DOHH2 (cell line): ENCODE data around the gene ABHD14A.

Experiments
- H3F3A ChIP-seq: fragments of 200-600 bp; sonication (generic), shearing (Covaris generic); 2 replicates; pipeline ENCODE4 v1.6.0; 2016; ENCODE audit warnings: antibody characterized with exemption, mild to moderate bottlenecking; ENCODE audit not compliant: control insufficient read depth, insufficient read depth
- H3K27ac ChIP-seq: fragments of 200-600 bp; sonication (generic); 2 replicates; pipeline ENCODE4 v1.5.1; 2014; ENCODE audit warnings: low read depth, mild to moderate bottlenecking, low read length, moderate library complexity
- H3K27me3 ChIP-seq: fragments of 200-600 bp; sonication (generic); 2 replicates; pipeline ENCODE4 v1.6.1; 2014; ENCODE audit warnings: mild to moderate bottlenecking, low read length, mixed read lengths; ENCODE audit not compliant: control insufficient read depth
- H3K36me3 ChIP-seq: fragments of 200-600 bp; sonication (generic); 2 replicates; pipeline ENCODE4 v1.6.1; 2014; ENCODE audit warnings: mild to moderate bottlenecking, low read length, moderate library complexity, mixed read lengths; ENCODE audit not compliant: control insufficient read depth
- H3K4me1 ChIP-seq: fragments of 200-600 bp; sonication (generic); 2 replicates; pipeline ENCODE4 v1.6.1; 2014; ENCODE audit warnings: mild to moderate bottlenecking, low read length, mixed read lengths; ENCODE audit not compliant: control insufficient read depth
- H3K4me2 ChIP-seq: fragments of 200-600 bp; sonication (generic); 2 replicates; pipeline ENCODE4 v1.6.0; 2014; ENCODE audit warnings: mild to moderate bottlenecking, low read length, moderate library complexity
- H3K4me3 ChIP-seq: fragments of 200-600 bp; sonication (generic); 2 replicates; pipeline ENCODE4 v1.5.1; 2014; ENCODE audit warnings: mild to moderate bottlenecking, low read length, mixed read lengths
- H3K79me2 ChIP-seq: fragments of 200-600 bp; sonication (generic); 2 replicates; pipeline ENCODE4 v1.6.1; 2014; ENCODE audit warnings: mild to moderate bottlenecking, low read length, mixed read lengths; ENCODE audit not compliant: control insufficient read depth
- H3K9me2 ChIP-seq: fragments of 200-600 bp; sonication (generic); replicated peaks from 2 replicates; pipeline ENCODE4 v1.6.1; 2014; ENCODE audit warnings: mild to moderate bottlenecking, low read length, mixed read lengths; ENCODE audit not compliant: control insufficient read depth
- H3K9me3 ChIP-seq: fragments of 200-600 bp; sonication (generic); 2 replicates; pipeline ENCODE4 v1.6.1; 2014; ENCODE audit warnings: antibody characterized with exemption, low read length, mixed read lengths; ENCODE audit not compliant: control insufficient read depth, insufficient read depth
- H4K20me1 ChIP-seq: fragments of 200-600 bp; sonication (generic); 2 replicates; pipeline ENCODE4 v1.6.0; 2014; ENCODE audit warnings: low read depth, mild to moderate bottlenecking, antibody characterized with exemption, low read length, moderate library complexity; ENCODE audit not compliant: control insufficient read depth, insufficient read depth
- EZH2phosphoT487 ChIP-seq: fragments of 200-600 bp; sonication (generic); IDR thresholded peaks from 2 replicates; pipeline ENCODE4 v1.6.1; 2017; ENCODE audit warnings: borderline replicate concordance, mild to moderate bottlenecking, antibody characterized with exemption, low read length, moderate library complexity, mixed read lengths
- TF ChIP-seq, protein P1 (sequence below): fragments of 200-600 bp; sonication (generic); IDR thresholded peaks from one replicate; pipeline ENCODE4 v1.5.1; 2014; ENCODE audit warnings: antibody characterized with exemption, mild to moderate bottlenecking, low read depth, low read length; ENCODE audit not compliant: poor library complexity, severe bottlenecking

Gene ABHD14A

DNA sequence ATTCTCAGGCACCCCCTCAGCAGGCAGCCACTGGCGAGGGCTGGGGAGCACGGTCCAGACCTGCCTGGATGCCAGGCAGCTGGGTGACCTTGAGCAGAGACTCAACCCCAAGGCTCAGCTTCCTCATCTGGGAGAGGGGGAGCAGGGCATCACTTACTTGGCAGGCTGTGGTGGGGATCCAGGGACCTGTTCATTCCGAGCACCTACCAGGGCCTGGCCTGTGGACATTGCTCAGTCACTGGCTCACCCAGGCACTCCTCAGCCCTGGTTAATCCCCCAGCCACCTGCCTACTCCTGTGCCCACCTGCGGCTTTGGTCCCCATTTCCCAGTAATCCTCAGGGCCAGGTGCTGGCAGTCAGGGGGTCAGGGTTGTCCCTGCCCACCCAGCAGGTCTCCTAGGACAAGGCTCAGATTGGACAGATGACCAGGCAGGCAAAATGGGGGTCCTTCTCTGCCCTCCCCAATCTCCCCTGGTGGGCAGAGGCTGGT, 30.1 kb downstream of the ABHD14A start:
- Histone ChIP-seq H3K4me2 (no peak overlapping the region), H3K4me1 (peaks cover 10% of the 10 kb centered on the region), H3K36me3 (no peaks in the 10 kb centered on the region), H3K79me2 (no peaks in the 10 kb centered on the region), H3K9me2 (no peaks in the 10 kb centered on the region), H3K27me3 (peaks cover 13% of the 10 kb centered on the region), H3K4me3 (no peak overlapping the region), H3K9me3 (no peaks in the 10 kb centered on the region), H4K20me1 (no peaks in the 10 kb centered on the region), H3F3A (no peaks in the 10 kb centered on the region), H3K27ac (no peak overlapping the region)
- TF ChIP-seq, protein P1, sequence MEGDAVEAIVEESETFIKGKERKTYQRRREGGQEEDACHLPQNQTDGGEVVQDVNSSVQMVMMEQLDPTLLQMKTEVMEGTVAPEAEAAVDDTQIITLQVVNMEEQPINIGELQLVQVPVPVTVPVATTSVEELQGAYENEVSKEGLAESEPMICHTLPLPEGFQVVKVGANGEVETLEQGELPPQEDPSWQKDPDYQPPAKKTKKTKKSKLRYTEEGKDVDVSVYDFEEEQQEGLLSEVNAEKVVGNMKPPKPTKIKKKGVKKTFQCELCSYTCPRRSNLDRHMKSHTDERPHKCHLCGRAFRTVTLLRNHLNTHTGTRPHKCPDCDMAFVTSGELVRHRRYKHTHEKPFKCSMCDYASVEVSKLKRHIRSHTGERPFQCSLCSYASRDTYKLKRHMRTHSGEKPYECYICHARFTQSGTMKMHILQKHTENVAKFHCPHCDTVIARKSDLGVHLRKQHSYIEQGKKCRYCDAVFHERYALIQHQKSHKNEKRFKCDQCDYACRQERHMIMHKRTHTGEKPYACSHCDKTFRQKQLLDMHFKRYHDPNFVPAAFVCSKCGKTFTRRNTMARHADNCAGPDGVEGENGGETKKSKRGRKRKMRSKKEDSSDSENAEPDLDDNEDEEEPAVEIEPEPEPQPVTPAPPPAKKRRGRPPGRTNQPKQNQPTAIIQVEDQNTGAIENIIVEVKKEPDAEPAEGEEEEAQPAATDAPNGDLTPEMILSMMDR: no peak
- TF ChIP-seq EZH2phosphoT487: no peak

DNA sequence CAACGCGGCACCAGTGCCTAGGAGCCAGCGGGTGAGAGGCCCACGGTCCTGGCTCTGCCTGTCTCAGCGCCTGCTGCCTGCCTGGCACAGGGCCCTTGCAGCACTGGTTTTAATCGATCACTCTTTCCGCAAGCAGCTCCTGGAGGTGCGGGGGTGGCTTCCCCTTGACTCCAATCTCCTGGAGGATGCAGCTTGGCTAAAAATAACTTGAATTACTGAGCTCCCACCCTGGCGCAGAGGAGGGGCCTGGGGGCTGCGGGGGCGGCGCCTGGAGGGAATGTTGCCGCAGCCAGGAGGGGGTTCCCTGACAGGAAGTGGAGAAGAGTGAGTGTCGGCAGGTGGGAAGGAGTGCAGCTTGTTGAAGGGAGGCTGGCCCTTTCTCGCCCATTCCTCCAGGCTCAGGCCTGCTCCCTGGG, 30.7 kb downstream of the ABHD14A start:
- Histone ChIP-seq H3F3A (no peaks in the 10 kb centered on the region), H3K27me3 (peaks cover 13% of the 10 kb centered on the region), H3K27ac (no peak overlapping the region), H3K4me3 (no peak overlapping the region), H3K4me2 (no peak overlapping the region), H3K36me3 (no peaks in the 10 kb centered on the region), H4K20me1 (no peaks in the 10 kb centered on the region), H3K79me2 (no peaks in the 10 kb centered on the region), H3K9me2 (no peaks in the 10 kb centered on the region), H3K4me1 (peaks cover 10% of the 10 kb centered on the region), H3K9me3 (no peaks in the 10 kb centered on the region)
- no peak for TF ChIP-seq EZH2phosphoT487
- TF ChIP-seq, protein P1: no peak

DNA sequence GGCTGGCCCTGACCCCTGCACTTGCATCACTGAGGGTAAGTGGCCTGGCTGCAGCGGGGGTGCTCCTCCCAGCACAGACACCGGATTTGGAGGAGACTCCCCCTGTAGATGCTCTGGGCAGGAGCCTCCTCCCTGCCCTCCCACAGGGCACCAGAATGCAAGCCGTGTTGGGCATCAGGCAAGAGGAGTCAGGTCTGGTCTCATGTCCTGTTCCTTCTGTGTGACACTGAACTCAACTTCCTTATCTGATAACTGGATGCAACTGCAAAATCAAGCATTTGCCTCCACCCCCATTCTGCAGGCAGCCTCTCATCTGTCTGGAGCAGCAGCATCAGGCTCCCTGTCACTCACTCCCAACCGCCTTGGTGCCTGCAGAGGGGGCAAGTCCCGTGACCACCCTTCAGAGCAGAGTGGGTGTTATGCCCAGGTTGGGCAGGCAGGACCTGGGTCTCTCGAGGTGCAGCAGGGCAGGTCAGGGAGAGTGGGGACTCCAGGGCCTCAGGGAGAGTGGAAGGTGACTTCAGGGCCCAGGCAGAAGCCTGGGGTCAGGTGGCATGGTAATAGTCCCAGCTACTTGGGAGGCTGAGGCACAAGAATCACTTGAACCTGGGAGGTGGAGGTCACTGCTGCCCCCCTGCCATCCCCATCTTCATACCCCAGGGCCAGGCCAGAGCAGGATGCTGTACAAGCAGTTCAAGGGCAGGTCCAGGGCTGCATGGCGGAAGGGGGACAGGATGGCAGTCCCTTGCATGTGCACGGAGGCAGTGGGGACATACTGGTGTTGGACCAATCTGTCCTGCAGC, 31.4 kb downstream of the ABHD14A start:
- H4K20me1 ChIP-seq: no peaks in the 10 kb centered on the region
- no peaks in the 10 kb centered on the region for H3F3A ChIP-seq
- H3K9me2 ChIP-seq: no peaks in the 10 kb centered on the region
- peaks cover 9% of the 10 kb centered on the region for H3K4me1 ChIP-seq
- no peak overlapping the region for H3K4me2 ChIP-seq
- H3K27me3 ChIP-seq: peaks cover 13% of the 10 kb centered on the region
- no peak overlapping the region for H3K4me3 ChIP-seq
- H3K79me2 ChIP-seq: no peaks in the 10 kb centered on the region
- TF ChIP-seq, protein P1: no peak
- TF ChIP-seq EZH2phosphoT487: no peak
- no peaks in the 10 kb centered on the region for H3K9me3 ChIP-seq
- no peak overlapping the region for H3K27ac ChIP-seq
- H3K36me3 ChIP-seq: no peaks in the 10 kb centered on the region
